Kidney epithelial cell (primary cell): ENCODE measurements around the gene MATR3. TPM values are rescaled to one million over a fixed set of nuclear protein-coding genes. Genes with fewer than 3 reads are reported as not detected.

ENCODE experiments used
- DNase-seq: peaks from one replicate; pipeline ENCODE4 v3.0.0-alpha.2; 2010; ENCODE audit warnings: low read depth
- H3K27me3 ChIP-seq: 2 replicates; pipeline ENCODE4 v1.6.0; 2011; ENCODE audit warnings: low read length; ENCODE audit not compliant: control insufficient read depth, insufficient read depth
- H3K36me3 ChIP-seq: 2 replicates; pipeline ENCODE4 v1.5.1; 2011; ENCODE audit warnings: low read length; ENCODE audit not compliant: control insufficient read depth, insufficient read depth
- H3K4me3 ChIP-seq: 2 replicates; pipeline ENCODE4 v1.5.1; 2011; ENCODE audit warnings: low read depth, mild to moderate bottlenecking, control low read depth, low read length
- CTCF ChIP-seq: IDR thresholded peaks from 2 replicates; pipeline ENCODE4 v1.5.1; 2011; ENCODE audit warnings: mild to moderate bottlenecking, moderate library complexity, low read length, control low read depth, inconsistent platforms; ENCODE audit not compliant: insufficient read depth, poor library complexity, severe bottlenecking
- total RNA-seq: library from RNA; depleted of rRNA; stranded (reverse); fragments of >200 nt; gene quantifications from 2 replicates; pipeline ENCODE4 v1.2.3, GENCODE V29; 2015

MATR3 gene
- total RNA-seq, 1 donor from 2014 or later, result 266 TPM

GRCh38 chr5:139278540-139279274 is 14.8 kb upstream of the MATR3 start:
- DNase-seq, result no peak
- Histone ChIP-seq H3K27me3 (no peaks in the 10 kb centered on the region), H3K36me3 (no peaks in the 10 kb centered on the region), H3K4me3 (no peak overlapping the region)
- no peak for TF ChIP-seq CTCF

GRCh38 chr5:139282197-139282557 is 11.4 kb upstream of the MATR3 start:
- Histone ChIP-seq H3K27me3 (no peaks in the 10 kb centered on the region), H3K36me3 (no peaks in the 10 kb centered on the region), H3K4me3 (no peak overlapping the region)
- no peak for TF ChIP-seq CTCF
- no peak for DNase-seq

- no peak for TF ChIP-seq CTCF
- no peaks in the 10 kb centered on the region for H3K27me3 ChIP-seq
- no peaks in the 10 kb centered on the region for H3K36me3 ChIP-seq
- no peak overlapping the region for H3K4me3 ChIP-seq
- no peak for DNase-seq
These were observed 10.0 kb upstream of the MATR3 start for GRCh38 chr5:139283252-139284166.

- Histone ChIP-seq H3K4me3 (no peak overlapping the region), H3K36me3 (no peaks in the 10 kb centered on the region), H3K27me3 (no peaks in the 10 kb centered on the region)
- DNase-seq, result no peak
- no peak for TF ChIP-seq CTCF
These were observed 9.2 kb upstream of the MATR3 start for GRCh38 chr5:139284295-139284694.

DNA sequence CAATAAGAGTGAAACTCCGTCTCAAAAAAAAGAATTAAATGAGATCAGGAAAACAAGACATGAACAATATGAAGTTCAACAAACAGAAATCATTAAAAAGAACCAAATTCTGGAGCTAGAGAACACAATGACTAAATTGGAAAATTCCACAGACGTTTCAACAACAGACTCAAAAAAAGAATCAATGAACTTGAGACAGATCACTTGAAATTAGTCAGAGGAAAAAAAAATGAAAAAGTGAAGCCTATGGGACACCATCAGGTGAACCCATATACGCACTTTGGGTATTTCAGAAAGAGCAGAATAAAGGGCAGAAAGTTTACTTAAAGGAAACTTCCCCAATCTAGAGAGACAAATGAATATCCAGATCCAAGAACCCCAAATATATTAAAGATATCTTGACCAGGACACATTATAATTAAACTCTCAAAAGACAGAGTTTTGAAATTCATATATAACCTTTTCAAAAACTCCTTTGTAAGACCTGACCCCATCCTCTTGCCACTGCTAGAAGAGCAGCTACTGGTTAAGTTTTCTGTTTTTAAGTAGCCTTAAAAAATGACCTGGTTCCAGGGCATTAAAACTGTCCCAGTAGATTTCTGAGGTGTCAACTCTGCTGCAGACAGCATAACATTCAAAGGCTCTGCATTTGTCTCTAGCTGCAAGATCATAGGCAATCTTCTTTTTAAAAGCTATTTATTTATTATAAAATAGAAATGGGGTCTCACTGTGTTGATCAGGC is 7.7 kb upstream of the MATR3 start:
- no peaks in the 10 kb centered on the region for H3K27me3 ChIP-seq
- DNase-seq, result no peak
- H3K4me3 ChIP-seq, result no peak overlapping the region
- no peak for TF ChIP-seq CTCF
- H3K36me3 ChIP-seq, result no peaks in the 10 kb centered on the region
